HepG2 (cell line): Measurements from ENCODE around the gene METRNL. TPM values are rescaled to one million over a fixed set of nuclear protein-coding genes. Genes with fewer than 3 reads are reported as not detected.

Experiments
- ARID2 ChIP-seq: sonication (generic); formaldehyde crosslinking; IDR thresholded peaks from 2 replicates; pipeline ENCODE4 v1.8.1; 2022; ENCODE audit warnings: mild to moderate bottlenecking, missing genetic modification reagents, borderline replicate concordance
- FOXC1 ChIP-seq: sonication (generic); formaldehyde crosslinking; IDR thresholded peaks from 2 replicates; pipeline ENCODE4 v1.8.0; 2022; ENCODE audit warnings: mild to moderate bottlenecking, missing genetic modification reagents, borderline replicate concordance
- MTF1 ChIP-seq: sonication (generic); formaldehyde crosslinking; IDR thresholded peaks from 2 replicates; pipeline ENCODE4 v1.5.0; 2020; ENCODE audit warnings: missing genetic modification reagents
- ZNF205 ChIP-seq: IDR thresholded peaks from 2 replicates; pipeline ENCODE4 v1.6.1; 2018; ENCODE audit warnings: missing biosample characterization, missing genetic modification reagents
- ZNF292 ChIP-seq: sonication (generic); formaldehyde crosslinking; IDR thresholded peaks from 2 replicates; pipeline ENCODE4 v1.8.1; 2022; ENCODE audit warnings: mild to moderate bottlenecking, low read depth, missing genetic modification reagents, borderline replicate concordance
- ZNF615 ChIP-seq: sonication (generic); formaldehyde crosslinking; IDR thresholded peaks from 2 replicates; pipeline ENCODE4 v1.5.0; 2020; ENCODE audit warnings: mild to moderate bottlenecking, missing genetic modification reagents, borderline replicate concordance
- ZSCAN20 ChIP-seq: sonication (generic); formaldehyde crosslinking; IDR thresholded peaks from 2 replicates; pipeline ENCODE4 v1.4.0; 2020; ENCODE audit warnings: missing genetic modification reagents, mild to moderate bottlenecking, borderline replicate concordance
- polyA plus RNA-seq, 8 experiments: library from polyadenylated mRNA; depleted of rRNA in 3 of 8; stranded (reverse) in 7 of 8; unstranded in 1 of 8; fragments of >200 nt; fragmentation: Illumina TruSeq in 4 of 8; extraction: Trizol in 4 of 8; gene quantifications; 2 replicates each; pipeline versions ENCODE4 v1.2.1 to v1.2.3, GENCODE V29; 2011 to 2016; ENCODE audit warnings: low read depth in 4 of 8, missing spikeins in 1 of 8, mixed read lengths in 1 of 8; ENCODE audit not compliant: insufficient read depth in 1 of 8
- total RNA-seq, 5 experiments: library from RNA; depleted of rRNA; stranded (reverse); fragments of >200 nt; fragmentation: Illumina TruSeq; extraction: Trizol; gene quantifications; 2 replicates each; pipeline ENCODE4 v1.2.3, GENCODE V29; 2016; ENCODE audit warnings: low read depth in 1 of 5
- TF ChIP-seq, protein P1 (sequence below): sonication (generic); formaldehyde crosslinking; IDR thresholded peaks from 2 replicates; pipeline ENCODE4 v1.4.0; 2020; ENCODE audit warnings: missing genetic modification reagents
- TF ChIP-seq, protein P2 (sequence below): IDR thresholded peaks from 2 replicates; pipeline ENCODE4 v1.6.1; 2016
- TF ChIP-seq, protein P3 (sequence below): sonication (generic); formaldehyde crosslinking; IDR thresholded peaks from one replicate; pipeline ENCODE4 v1.5.1; 2020; ENCODE audit warnings: mild to moderate bottlenecking, missing genetic modification reagents; ENCODE audit errors: not compliant biosample characterization
- TF ChIP-seq, protein P4 (sequence below): sonication (generic); formaldehyde crosslinking; IDR thresholded peaks from 2 replicates; pipeline ENCODE4 v1.4.0; 2020; ENCODE audit warnings: missing genetic modification reagents
- TF ChIP-seq, protein P5 (sequence below): sonication (generic); formaldehyde crosslinking; IDR thresholded peaks from 2 replicates; pipeline ENCODE4 v1.4.0; 2020; ENCODE audit warnings: missing genetic modification reagents

Gene METRNL
- total and polyA plus RNA-seq, 2 of the 13 experiments (the other 11 are each of a cell fraction or from before 2014, with no cell fraction given), result 0.66 to 0.84 TPM

DNA sequence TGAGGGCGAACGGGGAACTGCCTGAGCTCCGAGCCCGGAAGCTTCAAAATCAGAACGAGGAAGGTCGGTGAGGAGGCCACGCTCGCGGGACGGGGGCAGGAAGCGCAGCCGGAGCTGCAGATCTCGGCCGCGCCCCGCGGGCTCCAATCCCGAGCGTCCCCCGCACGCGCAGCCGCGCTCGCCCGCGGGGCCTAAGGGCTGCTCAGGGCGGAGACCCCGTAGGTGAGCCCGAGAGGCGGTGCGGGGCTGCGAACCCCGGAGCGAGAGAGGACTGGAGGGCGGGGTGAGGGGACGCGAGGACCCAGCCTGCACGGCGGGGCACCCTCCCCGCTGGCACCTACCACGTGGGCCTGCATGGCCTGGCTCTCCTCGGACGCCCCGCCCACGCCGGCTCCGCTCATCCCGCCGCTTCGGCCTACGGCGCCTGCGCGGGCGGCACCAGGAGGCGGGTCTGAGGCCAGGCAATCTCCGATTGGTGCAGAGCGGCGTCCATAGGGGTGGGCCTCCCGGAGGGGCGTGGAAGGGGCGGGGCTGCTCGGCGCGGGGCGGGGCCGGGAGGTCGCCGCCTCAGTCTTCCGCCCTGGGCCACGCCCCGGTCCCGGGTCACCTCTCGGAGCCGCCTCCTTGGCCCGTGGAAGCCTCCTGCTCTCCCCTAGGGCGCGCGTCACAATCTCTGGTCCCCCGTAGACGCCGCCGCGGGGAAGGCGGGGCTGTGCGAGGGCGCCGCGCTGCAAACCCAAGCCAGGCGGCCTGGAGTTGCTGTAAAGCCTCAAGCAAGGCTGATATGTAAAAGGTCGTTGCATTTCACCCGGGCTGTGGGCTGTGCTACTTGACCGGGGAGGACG lies 27.8 kb upstream of the METRNL start (continued):
- TF ChIP-seq, protein P1, sequence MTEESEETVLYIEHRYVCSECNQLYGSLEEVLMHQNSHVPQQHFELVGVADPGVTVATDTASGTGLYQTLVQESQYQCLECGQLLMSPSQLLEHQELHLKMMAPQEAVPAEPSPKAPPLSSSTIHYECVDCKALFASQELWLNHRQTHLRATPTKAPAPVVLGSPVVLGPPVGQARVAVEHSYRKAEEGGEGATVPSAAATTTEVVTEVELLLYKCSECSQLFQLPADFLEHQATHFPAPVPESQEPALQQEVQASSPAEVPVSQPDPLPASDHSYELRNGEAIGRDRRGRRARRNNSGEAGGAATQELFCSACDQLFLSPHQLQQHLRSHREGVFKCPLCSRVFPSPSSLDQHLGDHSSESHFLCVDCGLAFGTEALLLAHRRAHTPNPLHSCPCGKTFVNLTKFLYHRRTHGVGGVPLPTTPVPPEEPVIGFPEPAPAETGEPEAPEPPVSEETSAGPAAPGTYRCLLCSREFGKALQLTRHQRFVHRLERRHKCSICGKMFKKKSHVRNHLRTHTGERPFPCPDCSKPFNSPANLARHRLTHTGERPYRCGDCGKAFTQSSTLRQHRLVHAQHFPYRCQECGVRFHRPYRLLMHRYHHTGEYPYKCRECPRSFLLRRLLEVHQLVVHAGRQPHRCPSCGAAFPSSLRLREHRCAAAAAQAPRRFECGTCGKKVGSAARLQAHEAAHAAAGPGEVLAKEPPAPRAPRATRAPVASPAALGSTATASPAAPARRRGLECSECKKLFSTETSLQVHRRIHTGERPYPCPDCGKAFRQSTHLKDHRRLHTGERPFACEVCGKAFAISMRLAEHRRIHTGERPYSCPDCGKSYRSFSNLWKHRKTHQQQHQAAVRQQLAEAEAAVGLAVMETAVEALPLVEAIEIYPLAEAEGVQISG (CRISPR knock-in tag), result peak; percentile 84
- TF ChIP-seq, protein P2, sequence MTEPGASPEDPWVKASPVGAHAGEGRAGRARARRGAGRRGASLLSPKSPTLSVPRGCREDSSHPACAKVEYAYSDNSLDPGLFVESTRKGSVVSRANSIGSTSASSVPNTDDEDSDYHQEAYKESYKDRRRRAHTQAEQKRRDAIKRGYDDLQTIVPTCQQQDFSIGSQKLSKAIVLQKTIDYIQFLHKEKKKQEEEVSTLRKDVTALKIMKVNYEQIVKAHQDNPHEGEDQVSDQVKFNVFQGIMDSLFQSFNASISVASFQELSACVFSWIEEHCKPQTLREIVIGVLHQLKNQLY, result peak; percentile 74; the same call in 1 of the 2 replicates
- TF ChIP-seq ZNF292 (CRISPR knock-in tag) (no peak), ZSCAN20 (peak; percentile 90), ZNF205 (CRISPR knock-in tag) (peak; percentile 88; the same call in 1 of the 2 replicates), FOXC1 (CRISPR knock-in tag) (peak; percentile 99), ARID2 (CRISPR knock-in tag) (peak; percentile 79), MTF1 (CRISPR knock-in tag) (peak; percentile 56; the same call in 1 of the 2 replicates), ZNF615 (no peak)
- TF ChIP-seq, protein P3, sequence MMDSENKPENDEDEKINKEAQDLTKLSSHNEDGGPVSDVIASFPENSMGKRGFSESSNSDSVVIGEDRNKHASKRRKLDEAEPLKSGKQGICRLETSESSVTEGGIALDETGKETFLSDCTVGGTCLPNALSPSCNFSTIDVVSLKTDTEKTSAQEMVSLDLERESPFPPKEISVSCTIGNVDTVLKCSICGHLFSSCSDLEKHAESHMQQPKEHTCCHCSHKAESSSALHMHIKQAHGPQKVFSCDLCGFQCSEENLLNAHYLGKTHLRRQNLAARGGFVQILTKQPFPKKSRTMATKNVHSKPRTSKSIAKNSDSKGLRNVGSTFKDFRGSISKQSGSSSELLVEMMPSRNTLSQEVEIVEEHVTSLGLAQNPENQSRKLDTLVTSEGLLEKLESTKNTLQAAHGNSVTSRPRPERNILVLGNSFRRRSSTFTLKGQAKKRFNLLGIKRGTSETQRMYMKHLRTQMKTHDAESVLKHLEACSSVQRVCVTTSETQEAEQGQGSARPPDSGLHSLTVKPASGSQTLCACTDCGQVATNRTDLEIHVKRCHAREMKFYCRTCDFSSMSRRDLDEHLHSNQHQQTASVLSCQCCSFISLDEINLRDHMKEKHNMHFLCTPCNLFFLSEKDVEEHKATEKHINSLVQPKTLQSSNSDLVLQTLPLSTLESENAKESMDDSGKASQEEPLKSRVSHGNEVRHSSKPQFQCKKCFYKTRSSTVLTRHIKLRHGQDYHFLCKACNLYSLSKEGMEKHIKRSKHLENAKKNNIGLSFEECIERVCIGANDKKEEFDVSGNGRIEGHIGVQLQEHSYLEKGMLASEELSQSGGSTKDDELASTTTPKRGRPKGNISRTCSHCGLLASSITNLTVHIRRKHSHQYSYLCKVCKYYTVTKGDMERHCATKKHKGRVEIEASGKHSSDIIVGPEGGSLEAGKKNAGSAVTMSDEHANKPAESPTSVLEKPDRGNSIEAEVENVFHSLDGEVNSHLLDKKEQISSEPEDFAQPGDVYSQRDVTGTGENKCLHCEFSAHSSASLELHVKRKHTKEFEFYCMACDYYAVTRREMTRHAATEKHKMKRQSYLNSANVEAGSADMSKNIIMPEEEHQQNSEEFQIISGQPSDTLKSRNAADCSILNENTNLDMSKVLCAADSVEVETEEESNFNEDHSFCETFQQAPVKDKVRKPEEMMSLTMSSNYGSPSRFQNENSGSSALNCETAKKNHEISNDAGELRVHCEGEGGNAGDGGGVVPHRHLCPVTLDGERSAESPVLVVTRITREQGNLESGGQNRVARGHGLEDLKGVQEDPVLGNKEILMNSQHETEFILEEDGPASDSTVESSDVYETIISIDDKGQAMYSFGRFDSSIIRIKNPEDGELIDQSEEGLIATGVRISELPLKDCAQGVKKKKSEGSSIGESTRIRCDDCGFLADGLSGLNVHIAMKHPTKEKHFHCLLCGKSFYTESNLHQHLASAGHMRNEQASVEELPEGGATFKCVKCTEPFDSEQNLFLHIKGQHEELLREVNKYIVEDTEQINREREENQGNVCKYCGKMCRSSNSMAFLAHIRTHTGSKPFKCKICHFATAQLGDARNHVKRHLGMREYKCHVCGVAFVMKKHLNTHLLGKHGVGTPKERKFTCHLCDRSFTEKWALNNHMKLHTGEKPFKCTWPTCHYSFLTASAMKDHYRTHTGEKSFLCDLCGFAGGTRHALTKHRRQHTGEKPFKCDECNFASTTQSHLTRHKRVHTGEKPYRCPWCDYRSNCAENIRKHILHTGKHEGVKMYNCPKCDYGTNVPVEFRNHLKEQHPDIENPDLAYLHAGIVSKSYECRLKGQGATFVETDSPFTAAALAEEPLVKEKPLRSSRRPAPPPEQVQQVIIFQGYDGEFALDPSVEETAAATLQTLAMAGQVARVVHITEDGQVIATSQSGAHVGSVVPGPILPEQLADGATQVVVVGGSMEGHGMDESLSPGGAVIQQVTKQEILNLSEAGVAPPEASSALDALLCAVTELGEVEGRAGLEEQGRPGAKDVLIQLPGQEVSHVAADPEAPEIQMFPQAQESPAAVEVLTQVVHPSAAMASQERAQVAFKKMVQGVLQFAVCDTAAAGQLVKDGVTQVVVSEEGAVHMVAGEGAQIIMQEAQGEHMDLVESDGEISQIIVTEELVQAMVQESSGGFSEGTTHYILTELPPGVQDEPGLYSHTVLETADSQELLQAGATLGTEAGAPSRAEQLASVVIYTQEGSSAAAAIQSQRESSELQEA (CRISPR knock-in tag), result no peak
- TF ChIP-seq, protein P4, sequence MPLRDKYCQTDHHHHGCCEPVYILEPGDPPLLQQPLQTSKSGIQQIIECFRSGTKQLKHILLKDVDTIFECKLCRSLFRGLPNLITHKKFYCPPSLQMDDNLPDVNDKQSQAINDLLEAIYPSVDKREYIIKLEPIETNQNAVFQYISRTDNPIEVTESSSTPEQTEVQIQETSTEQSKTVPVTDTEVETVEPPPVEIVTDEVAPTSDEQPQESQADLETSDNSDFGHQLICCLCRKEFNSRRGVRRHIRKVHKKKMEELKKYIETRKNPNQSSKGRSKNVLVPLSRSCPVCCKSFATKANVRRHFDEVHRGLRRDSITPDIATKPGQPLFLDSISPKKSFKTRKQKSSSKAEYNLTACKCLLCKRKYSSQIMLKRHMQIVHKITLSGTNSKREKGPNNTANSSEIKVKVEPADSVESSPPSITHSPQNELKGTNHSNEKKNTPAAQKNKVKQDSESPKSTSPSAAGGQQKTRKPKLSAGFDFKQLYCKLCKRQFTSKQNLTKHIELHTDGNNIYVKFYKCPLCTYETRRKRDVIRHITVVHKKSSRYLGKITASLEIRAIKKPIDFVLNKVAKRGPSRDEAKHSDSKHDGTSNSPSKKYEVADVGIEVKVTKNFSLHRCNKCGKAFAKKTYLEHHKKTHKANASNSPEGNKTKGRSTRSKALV (CRISPR knock-in tag), result peak; percentile 90
- TF ChIP-seq, protein P5, sequence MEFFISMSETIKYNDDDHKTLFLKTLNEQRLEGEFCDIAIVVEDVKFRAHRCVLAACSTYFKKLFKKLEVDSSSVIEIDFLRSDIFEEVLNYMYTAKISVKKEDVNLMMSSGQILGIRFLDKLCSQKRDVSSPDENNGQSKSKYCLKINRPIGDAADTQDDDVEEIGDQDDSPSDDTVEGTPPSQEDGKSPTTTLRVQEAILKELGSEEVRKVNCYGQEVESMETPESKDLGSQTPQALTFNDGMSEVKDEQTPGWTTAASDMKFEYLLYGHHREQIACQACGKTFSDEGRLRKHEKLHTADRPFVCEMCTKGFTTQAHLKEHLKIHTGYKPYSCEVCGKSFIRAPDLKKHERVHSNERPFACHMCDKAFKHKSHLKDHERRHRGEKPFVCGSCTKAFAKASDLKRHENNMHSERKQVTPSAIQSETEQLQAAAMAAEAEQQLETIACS (CRISPR knock-in tag), result no peak
